T-helper 1 cell treated with Interleukin-12 subunit alpha and Interleukin-12 subunit beta and Interleukin-4 antibody, amounts not matched to agents 30 ng/mL and 1 ng/mL, for 36 hours (primary cell): ENCODE data around the gene AOPEP. TPM values are rescaled to one million over a fixed set of nuclear protein-coding genes. Genes with fewer than 3 reads are reported as not detected.

Source experiments
- intact Hi-C: fragments of 100-400 bp; cut with micrococcal nuclease; formaldehyde crosslinking; loops from one replicate; pipeline ENCODE4 v1.15.1; 2024
- total RNA-seq: library from RNA; stranded (reverse); gene quantifications from 2 replicates; pipeline ENCODE4 v1.2.3, GENCODE V29; 2022

AOPEP gene
- total RNA-seq, 1 donor from 2014 or later = 19.7 TPM

- intact Hi-C loops = no loop called here
Observed at GRCh38 chr9:94713436-94714215, 12.9 kb upstream of the AOPEP start.

GRCh38 chr9:94714494-94714893 is 12.0 kb upstream of the AOPEP start:
- intact Hi-C loops = no loop called here

- intact Hi-C loops = no loop called here
Observed at GRCh38 chr9:94717761-94718160, 8.7 kb upstream of the AOPEP start.

GRCh38 chr9:94718936-94719335 is 7.6 kb upstream of the AOPEP start:
- intact Hi-C loops = no loop called here

GRCh38 chr9:94719878-94720277 is 6.6 kb upstream of the AOPEP start:
- intact Hi-C loops = no loop called here

- intact Hi-C loops = no loop called here
Observed at GRCh38 chr9:94720846-94721549, 5.5 kb upstream of the AOPEP start.

- intact Hi-C loops = no loop called here
Observed at GRCh38 chr9:94721754-94722153, 4.7 kb upstream of the AOPEP start.

- intact Hi-C loops = loop anchor here (5.0 kb wide), 2 partner anchors 1152 to 1273 kb away; partner anchors contain the start of genes ERCC6L2, FAM120A and FAM120AOS
Observed at GRCh38 chr9:94725293-94725692, 1.2 kb upstream of the AOPEP start.

- intact Hi-C loops = loop anchor here (5.0 kb wide), 2 partner anchors 1149 to 1276 kb away; partner anchors contain the start of genes ERCC6L2, FAM120A and FAM120AOS
Observed at GRCh38 chr9:94728719-94729118, 2.2 kb downstream of the AOPEP start.

GRCh38 chr9:94729199-94729598 is 2.7 kb downstream of the AOPEP start:
- intact Hi-C loops = loop anchor here (5.0 kb wide), 2 partner anchors 1148 to 1277 kb away; partner anchors contain the start of genes ERCC6L2, FAM120A and FAM120AOS

- intact Hi-C loops = no loop called here
Observed at GRCh38 chr9:94734054-94734754, 7.7 kb downstream of the AOPEP start.

- intact Hi-C loops = no loop called here
Observed at GRCh38 chr9:94736759-94737158, 10.3 kb downstream of the AOPEP start.

GRCh38 chr9:94740145-94740840 is 13.8 kb downstream of the AOPEP start:
- intact Hi-C loops = no loop called here

- intact Hi-C loops = no loop called here
Observed at GRCh38 chr9:94741866-94742265, 15.4 kb downstream of the AOPEP start.

GRCh38 chr9:94743035-94743954 is 16.8 kb downstream of the AOPEP start:
- intact Hi-C loops = no loop called here

GRCh38 chr9:94745806-94746540 is 19.5 kb downstream of the AOPEP start:
- intact Hi-C loops = no loop called here

- intact Hi-C loops = no loop called here
Observed at GRCh38 chr9:94746541-94747370, 20.3 kb downstream of the AOPEP start.

- intact Hi-C loops = no loop called here
Observed at GRCh38 chr9:94754976-94755475, 28.5 kb downstream of the AOPEP start.
